Endothelial cell of umbilical vein (primary cell): ENCODE results near the gene RIPOR1.

Source experiments
- CTCF ChIP-seq, 2 donors: IDR thresholded peaks; 1 replicate in 1 of 2; 2 replicates in 1 of 2; pipeline ENCODE4 v1.5.1; 2011; ENCODE audit warnings: low read length in 2 of 2, mild to moderate bottlenecking in 2 of 2, moderate library complexity in 2 of 2, control low read depth in 1 of 2, inconsistent platforms in 1 of 2, low read depth in 1 of 2; ENCODE audit not compliant: insufficient read depth in 1 of 2; ENCODE audit errors: extremely low read depth in 1 of 2
- EZH2 ChIP-seq: IDR thresholded peaks from 2 replicates; pipeline ENCODE4 v1.6.1; 2012; ENCODE audit warnings: borderline replicate concordance, low read depth, mild to moderate bottlenecking, moderate library complexity, low read length, inconsistent platforms; ENCODE audit not compliant: severe bottlenecking
- FOS ChIP-seq: IDR thresholded peaks from 2 replicates; pipeline ENCODE4 v1.6.1; 2011; ENCODE audit warnings: mild to moderate bottlenecking, low read length, moderate library complexity, borderline replicate concordance; ENCODE audit not compliant: insufficient read depth
- JUN ChIP-seq: IDR thresholded peaks from 2 replicates; pipeline ENCODE4 v1.6.1; 2011; ENCODE audit warnings: borderline replicate concordance, low read depth; ENCODE audit not compliant: insufficient read length, insufficient read depth
- MAX ChIP-seq: IDR thresholded peaks from 2 replicates; pipeline ENCODE4 v1.6.1; 2011; ENCODE audit not compliant: insufficient read depth, insufficient read length
- MYC ChIP-seq: IDR thresholded peaks from one replicate; pipeline ENCODE4 v1.6.1; 2011; ENCODE audit warnings: mild to moderate bottlenecking, low read depth, low read length
- POLR2A ChIP-seq: IDR thresholded peaks from 2 replicates; pipeline ENCODE4 v1.6.1; 2012; ENCODE audit warnings: low read depth, mild to moderate bottlenecking, control low read depth, low read length
- POLR2AphosphoS5 ChIP-seq: IDR thresholded peaks from 2 replicates; pipeline ENCODE4 v1.6.1; 2012; ENCODE audit warnings: low read depth, mild to moderate bottlenecking, control low read depth, low read length, moderate library complexity; ENCODE audit not compliant: insufficient read depth

GRCh38 chr16:67561501-67561823, 32.8 kb downstream of the RIPOR1 start:
- TF ChIP-seq CTCF (IDR thresholded peaks at IDR 0.05; ENCODE audit: extremely low read depth in 1 of 2, insufficient read depth in 1 of 2, low read depth in 1 of 2, low read length in 2 of 2) (no peak), JUN (no peak), POLR2AphosphoS5 (no peak), EZH2 (no peak), MAX (no peak), POLR2A (no peak), FOS (no peak), MYC (no peak)
